HepG2 (cell line): ENCODE measurements around the gene ZC3H18. TPM values are rescaled to one million over a fixed set of nuclear protein-coding genes. Genes with fewer than 3 reads are reported as not detected.

ENCODE experiments used
- ARID4A ChIP-seq: sonication (generic); formaldehyde crosslinking; IDR thresholded peaks from 2 replicates; pipeline ENCODE4 v1.5.0; 2020; ENCODE audit warnings: mild to moderate bottlenecking, missing genetic modification reagents, borderline replicate concordance
- NFIB ChIP-seq: sonication (generic); formaldehyde crosslinking; IDR thresholded peaks from 2 replicates; pipeline ENCODE4 v1.9.0; 2021; ENCODE audit warnings: missing genetic modification reagents, mild to moderate bottlenecking, borderline replicate concordance
- POLR2AphosphoS2 ChIP-seq: IDR thresholded peaks from 2 replicates; pipeline ENCODE4 v1.6.1; 2011; ENCODE audit warnings: low read depth, low read length, improper control_type of control experiment
- REST ChIP-seq, 2 experiments: IDR thresholded peaks; 2 replicates each; pipeline ENCODE4 v1.6.1; 2011 to 2012; ENCODE audit warnings: low read length in 2 of 2, borderline replicate concordance in 1 of 2, low read depth in 1 of 2, mild to moderate bottlenecking in 1 of 2, moderate library complexity in 1 of 2
- RORA ChIP-seq: sonication (generic); formaldehyde crosslinking; IDR thresholded peaks from 2 replicates; pipeline ENCODE4 v1.5.0; 2020; ENCODE audit warnings: mild to moderate bottlenecking, missing genetic modification reagents, moderate library complexity
- SOX5 ChIP-seq: IDR thresholded peaks from 2 replicates; pipeline ENCODE4 v1.6.1; 2016; ENCODE audit warnings: borderline replicate concordance
- THAP9 ChIP-seq: sonication (generic); formaldehyde crosslinking; IDR thresholded peaks from 2 replicates; pipeline ENCODE4; 2020; ENCODE audit warnings: missing genetic modification reagents, mild to moderate bottlenecking, borderline replicate concordance
- ZBTB38 ChIP-seq: sonication (generic); formaldehyde crosslinking; IDR thresholded peaks from 2 replicates; pipeline ENCODE4 v1.5.1; 2020; ENCODE audit warnings: mild to moderate bottlenecking, missing genetic modification reagents
- ZEB1 ChIP-seq: IDR thresholded peaks from 2 replicates; pipeline ENCODE4 v1.6.1; 2012; ENCODE audit warnings: mild to moderate bottlenecking, low read depth, inconsistent platforms; ENCODE audit not compliant: insufficient replicate concordance
- ZFP37 ChIP-seq: sonication (generic); formaldehyde crosslinking; IDR thresholded peaks from 2 replicates; pipeline ENCODE4 v1.4.0; 2020; ENCODE audit warnings: missing genetic modification reagents, borderline replicate concordance
- ZNF12 ChIP-seq: sonication (generic); formaldehyde crosslinking; IDR thresholded peaks from 2 replicates; pipeline ENCODE4 v1.5.0; 2020; ENCODE audit warnings: missing genetic modification reagents
- ZNF569 ChIP-seq: sonication (generic); formaldehyde crosslinking; IDR thresholded peaks from 2 replicates; pipeline ENCODE4 v1.5.0; 2020; ENCODE audit warnings: mild to moderate bottlenecking, missing genetic modification reagents, moderate library complexity, borderline replicate concordance
- ZNF652 ChIP-seq: IDR thresholded peaks from 2 replicates; pipeline ENCODE4 v1.6.1; 2016; ENCODE audit warnings: low read depth, borderline replicate concordance
- ZNF784 ChIP-seq: sonication (generic); formaldehyde crosslinking; IDR thresholded peaks from 2 replicates; pipeline ENCODE4 v1.5.1; 2020; ENCODE audit warnings: missing genetic modification reagents, mild to moderate bottlenecking, borderline replicate concordance
- polyA plus RNA-seq, 8 experiments: library from polyadenylated mRNA; depleted of rRNA in 3 of 8; stranded (reverse) in 7 of 8; unstranded in 1 of 8; fragments of >200 nt; fragmentation: Illumina TruSeq in 4 of 8; extraction: Trizol in 4 of 8; gene quantifications; 2 replicates each; pipeline versions ENCODE4 v1.2.1 to v1.2.3, GENCODE V29; 2011 to 2016; ENCODE audit warnings: low read depth in 4 of 8, missing spikeins in 1 of 8, mixed read lengths in 1 of 8; ENCODE audit not compliant: insufficient read depth in 1 of 8
- total RNA-seq, 5 experiments: library from RNA; depleted of rRNA; stranded (reverse); fragments of >200 nt; fragmentation: Illumina TruSeq; extraction: Trizol; gene quantifications; 2 replicates each; pipeline ENCODE4 v1.2.3, GENCODE V29; 2016; ENCODE audit warnings: low read depth in 1 of 5

The ZC3H18 gene
- total and polyA plus RNA-seq, 2 of the 13 experiments (the other 11 are each of a cell fraction or from before 2014, with no cell fraction given) = 11.2 to 27.4 TPM

GRCh38 chr16:88527186-88527936, 42.8 kb upstream of the ZC3H18 start (continued):
- TF ChIP-seq REST (IDR thresholded peaks at IDR 0.05; ENCODE audit: borderline replicate concordance in 1 of 2, low read depth in 1 of 2, low read length in 2 of 2) = no peak
- no peak for TF ChIP-seq RORA (CRISPR knock-in tag)
- TF ChIP-seq ZBTB38 = peak; percentile 92
- TF ChIP-seq SOX5 (CRISPR knock-in tag) = no peak
- TF ChIP-seq ZNF784 (CRISPR knock-in tag) = no peak
- TF ChIP-seq ZNF652 (CRISPR knock-in tag) = no peak
- TF ChIP-seq ARID4A (CRISPR knock-in tag) = peak; percentile 68; the same call in 1 of the 2 replicates
- TF ChIP-seq ZNF569 (CRISPR knock-in tag) = no peak
- no peak for TF ChIP-seq ZFP37 (CRISPR knock-in tag)
- TF ChIP-seq THAP9 (CRISPR knock-in tag) = peak; percentile 42; the same call in 1 of the 2 replicates
- no peak for TF ChIP-seq ZEB1
- no peak for TF ChIP-seq NFIB (CRISPR knock-in tag)
- no peak for TF ChIP-seq ZNF12 (CRISPR knock-in tag)
- TF ChIP-seq POLR2AphosphoS2 = no peak
